Subcutaneous abdominal adipose tissue (tissue), 5 donors: ENCODE measurements around the gene FREY1.

Experiments
- H3K27ac ChIP-seq: one replicate; pipeline ENCODE4 v1.7.0; 2013; ENCODE audit warnings: low read depth, mild to moderate bottlenecking, inconsistent platforms, low read length, moderate library complexity
- H3K27me3 ChIP-seq, 5 donors: one replicate each; pipeline ENCODE4 v1.7.0; 2013; ENCODE audit warnings: low read length in 5 of 5, inconsistent platforms in 1 of 5; ENCODE audit not compliant: control insufficient read depth in 5 of 5, insufficient read depth in 4 of 5
- H3K36me3 ChIP-seq, 5 donors: one replicate each; pipeline ENCODE4 v1.7.0; 2013; ENCODE audit warnings: low read length in 5 of 5; ENCODE audit not compliant: control insufficient read depth in 5 of 5, insufficient read depth in 5 of 5
- H3K4me1 ChIP-seq, 5 donors: one replicate each; pipeline ENCODE4 v1.7.0; 2013; ENCODE audit warnings: low read length in 5 of 5, mild to moderate bottlenecking in 3 of 5, moderate library complexity in 1 of 5; ENCODE audit not compliant: control insufficient read depth in 5 of 5, insufficient read depth in 5 of 5
- H3K4me3 ChIP-seq, 5 donors: one replicate each; pipeline ENCODE4 v1.7.0; 2013; ENCODE audit warnings: low read length in 5 of 5, low read depth in 1 of 5
- H3K9ac ChIP-seq, 5 donors: one replicate each; pipeline ENCODE4 v1.7.0; 2013; ENCODE audit warnings: low read length in 5 of 5, mild to moderate bottlenecking in 4 of 5, moderate library complexity in 3 of 5
- H3K9me3 ChIP-seq, 5 donors: one replicate each; pipeline ENCODE4 v1.7.0; 2013; ENCODE audit warnings: low read length in 5 of 5; ENCODE audit not compliant: control insufficient read depth in 5 of 5
- donor health status: healthy.
- donor health status: healthy.
- donor health status: healthy.
- donor health status: healthy.
- donor health status: healthy.

The FREY1 gene

GRCh38 chr11:45896422-45896984 is 10.6 kb downstream of the FREY1 start:
- Histone ChIP-seq H3K4me3 (no peak overlapping the region), H3K36me3 (no peaks in the 10 kb centered on the region), H3K27ac (no peak overlapping the region), H3K9ac (no peak overlapping the region), H3K9me3 (no peaks in the 10 kb centered on the region), H3K27me3 (peaks cover 0 to 21% (median 10%) of the 10 kb centered on the region in 5 donors), H3K4me1 (peaks cover 0 to 25% (median 23%) of the 10 kb centered on the region in 5 donors)

GRCh38 chr11:45895553-45896259 is 11.4 kb downstream of the FREY1 start:
- peaks cover 0 to 21% (median 10%) of the 10 kb centered on the region in 5 donors for H3K27me3 ChIP-seq
- H3K9me3 ChIP-seq: no peaks in the 10 kb centered on the region
- peaks cover 0 to 20% (median 16%) of the 10 kb centered on the region in 5 donors for H3K4me1 ChIP-seq
- no peak overlapping the region for H3K27ac ChIP-seq
- no peak overlapping the region for H3K4me3 ChIP-seq
- no peak overlapping the region for H3K9ac ChIP-seq
- no peaks in the 10 kb centered on the region for H3K36me3 ChIP-seq

- H3K27me3 ChIP-seq: peaks cover 0 to 21% (median 10%) of the 10 kb centered on the region in 5 donors
- no peaks in the 10 kb centered on the region for H3K36me3 ChIP-seq
- H3K27ac ChIP-seq: no peak overlapping the region
- no peak overlapping the region for H3K9ac ChIP-seq
- H3K4me3 ChIP-seq: no peak overlapping the region
- H3K9me3 ChIP-seq: no peaks in the 10 kb centered on the region
- peaks cover 0 to 14% (median 10%) of the 10 kb centered on the region in 5 donors for H3K4me1 ChIP-seq
These were observed 12.4 kb downstream of the FREY1 start for GRCh38 chr11:45894555-45895247.

- H3K9me3 ChIP-seq: no peaks in the 10 kb centered on the region
- no peaks in the 10 kb centered on the region for H3K4me1 ChIP-seq
- no peak overlapping the region for H3K27ac ChIP-seq
- no peak overlapping the region for H3K4me3 ChIP-seq
- H3K9ac ChIP-seq: no peak overlapping the region
- peaks cover 0 to 14% (median 7%) of the 10 kb centered on the region in 5 donors for H3K27me3 ChIP-seq
- H3K36me3 ChIP-seq: no peaks in the 10 kb centered on the region
These were observed 14.2 kb downstream of the FREY1 start for GRCh38 chr11:45892856-45893255.

- Histone ChIP-seq H3K4me3 (no peak overlapping the region), H3K9me3 (no peaks in the 10 kb centered on the region), H3K27me3 (peaks cover 0 to 10% (median 3%) of the 10 kb centered on the region in 5 donors), H3K4me1 (peaks cover 0 to 1% (median 0%) of the 10 kb centered on the region in 5 donors), H3K9ac (no peak overlapping the region), H3K36me3 (no peaks in the 10 kb centered on the region), H3K27ac (no peak overlapping the region)
These were observed 16.1 kb downstream of the FREY1 start for GRCh38 chr11:45890886-45891550.

GRCh38 chr11:45889966-45890365 is 17.1 kb downstream of the FREY1 start:
- H3K27ac ChIP-seq: no peak overlapping the region

GRCh38 chr11:45889555-45889954 is 17.5 kb downstream of the FREY1 start:
- Histone ChIP-seq H3K36me3 (no peaks in the 10 kb centered on the region), H3K9ac (no peak overlapping the region), H3K9me3 (no peaks in the 10 kb centered on the region), H3K27ac (no peak overlapping the region), H3K4me3 (no peak overlapping the region), H3K27me3 (peaks cover 0 to 6% (median 3%) of the 10 kb centered on the region in 5 donors), H3K4me1 (peaks cover 0 to 11% (median 10%) of the 10 kb centered on the region in 5 donors)

More at GRCh38 chr11:45889966-45890365, 17.1 kb downstream of the FREY1 start:
- Histone ChIP-seq H3K9me3 (no peaks in the 10 kb centered on the region), H3K36me3 (no peaks in the 10 kb centered on the region), H3K4me3 (no peak overlapping the region), H3K4me1 (peaks cover 0 to 10% (median 7%) of the 10 kb centered on the region in 5 donors), H3K27me3 (peaks cover 0 to 10% (median 3%) of the 10 kb centered on the region in 5 donors), H3K9ac (no peak overlapping the region)

- Histone ChIP-seq H3K4me3 (no peak overlapping the region), H3K27me3 (no peaks in the 10 kb centered on the region), H3K27ac (no peak overlapping the region), H3K9ac (no peak overlapping the region), H3K9me3 (no peaks in the 10 kb centered on the region), H3K4me1 (peaks cover 0 to 11% (median 10%) of the 10 kb centered on the region in 5 donors), H3K36me3 (peaks cover 0 to 10% (median 9%) of the 10 kb centered on the region in 5 donors)
These were observed 19.5 kb downstream of the FREY1 start for GRCh38 chr11:45887587-45887986.

GRCh38 chr11:45886816-45887520 is 20.1 kb downstream of the FREY1 start:
- H3K27me3 ChIP-seq: no peaks in the 10 kb centered on the region
- H3K27ac ChIP-seq: no peak overlapping the region
- H3K36me3 ChIP-seq: peaks cover 0 to 16% (median 16%) of the 10 kb centered on the region in 5 donors
- H3K9ac ChIP-seq: no peak overlapping the region
- H3K4me3 ChIP-seq: no peak overlapping the region
- peaks cover 0 to 11% (median 10%) of the 10 kb centered on the region in 5 donors for H3K4me1 ChIP-seq
- no peaks in the 10 kb centered on the region for H3K9me3 ChIP-seq
